ENCODE results near the gene NUTM2A. TPM values are rescaled to one million over a fixed set of nuclear protein-coding genes. Genes with fewer than 3 reads are reported as not detected.
"Not testable (repeated sequence)": the region's sequence is repeated elsewhere in the genome, so short reads cannot be mapped to it uniquely, and the experiment has no call there.

NUTM2A gene
- total RNA-seq, 1 experiment from 2014 or later: 0.18 TPM

DNA sequence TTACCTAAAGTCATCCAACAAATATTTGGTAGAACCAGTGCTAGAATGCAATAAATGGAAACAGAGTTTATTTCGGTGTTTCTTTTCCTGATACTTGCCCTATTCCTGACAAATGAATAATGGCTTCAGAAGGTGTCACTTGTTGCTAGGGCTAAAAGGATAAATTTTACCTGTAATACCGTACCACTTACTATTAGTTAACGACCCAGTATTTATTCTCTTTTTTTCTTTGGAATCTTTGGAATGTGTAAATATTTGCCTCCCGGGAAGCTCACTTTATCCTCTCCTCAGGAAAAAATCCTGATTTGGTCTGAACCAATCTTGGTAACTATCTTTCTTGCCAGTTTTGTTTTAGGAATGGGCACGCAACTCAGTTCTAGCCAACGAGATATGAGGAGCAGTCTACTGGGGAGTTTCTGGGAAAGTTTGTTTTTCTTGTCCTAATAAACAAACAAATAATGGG, 14.1 kb downstream of the NUTM2A start:
- H4K20me1 ChIP-seq (ENCODE audit: low read length); H3K79me2 ChIP-seq (ENCODE audit: low read length); H3K36me3 ChIP-seq (ENCODE audit: low read depth, low read length); CTCF ChIA-PET; POLR2A ChIA-PET (ENCODE audit: unreplicated experiment); H3K4me3 ChIP-seq (ENCODE audit: low read length); H3K27ac ChIP-seq (ENCODE audit: low read length); H3F3A ChIP-seq (ENCODE audit: low read length, unreplicated experiment); H3K4me1 ChIP-seq (ENCODE audit: insufficient read depth, low read length); H3K27me3 ChIP-seq (ENCODE audit: low read length); BruUV-seq (replicated peaks); H2AFZ ChIP-seq (ENCODE audit: low read length); H3K9me3 ChIP-seq (ENCODE audit: low read length); H3K9me2 ChIP-seq (replicated peaks; ENCODE audit: low read length); H3K9ac ChIP-seq (ENCODE audit: low read length); H3K4me2 ChIP-seq (ENCODE audit: low read length); intact Hi-C loops (cut with micrococcal nuclease): not testable (repeated sequence)
- DNase-seq (peak; percentile 0), ATAC-seq (peak; percentile 53)

DNA sequence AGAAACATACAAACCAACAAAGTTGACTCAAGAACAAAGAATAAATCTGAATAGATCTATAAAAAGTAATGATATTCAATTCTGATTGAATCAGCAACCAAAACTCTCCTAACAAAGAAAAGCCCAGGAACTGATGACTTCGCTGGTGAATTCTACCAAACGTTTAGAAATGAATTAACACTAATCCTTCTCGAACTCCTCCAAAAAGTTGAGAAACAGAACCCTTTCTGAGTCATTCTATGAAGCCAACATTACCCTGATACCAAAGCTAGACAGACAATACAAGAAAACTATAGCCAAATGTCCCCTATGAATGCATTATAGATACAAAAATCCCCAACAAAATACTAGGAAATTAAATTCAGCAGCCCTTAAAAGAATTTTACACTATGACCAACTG, 16.9 kb downstream of the NUTM2A start:
- H3K9me2 ChIP-seq (replicated peaks; ENCODE audit: low read length); H3K4me1 ChIP-seq (ENCODE audit: insufficient read depth, low read length); H3K79me2 ChIP-seq (ENCODE audit: low read length); H3F3A ChIP-seq (ENCODE audit: low read length, unreplicated experiment); H3K9ac ChIP-seq (ENCODE audit: low read length); intact Hi-C loops (cut with micrococcal nuclease); CTCF ChIA-PET; H3K27me3 ChIP-seq (ENCODE audit: low read length); H3K4me2 ChIP-seq (ENCODE audit: low read length); H2AFZ ChIP-seq (ENCODE audit: low read length); H3K4me3 ChIP-seq (ENCODE audit: low read length); ATAC-seq; H3K27ac ChIP-seq (ENCODE audit: low read length); BruUV-seq (replicated peaks); H4K20me1 ChIP-seq (ENCODE audit: low read length); POLR2A ChIA-PET (ENCODE audit: unreplicated experiment); H3K36me3 ChIP-seq (ENCODE audit: low read depth, low read length); DNase-seq; H3K9me3 ChIP-seq (ENCODE audit: low read length): not testable (repeated sequence)

DNA sequence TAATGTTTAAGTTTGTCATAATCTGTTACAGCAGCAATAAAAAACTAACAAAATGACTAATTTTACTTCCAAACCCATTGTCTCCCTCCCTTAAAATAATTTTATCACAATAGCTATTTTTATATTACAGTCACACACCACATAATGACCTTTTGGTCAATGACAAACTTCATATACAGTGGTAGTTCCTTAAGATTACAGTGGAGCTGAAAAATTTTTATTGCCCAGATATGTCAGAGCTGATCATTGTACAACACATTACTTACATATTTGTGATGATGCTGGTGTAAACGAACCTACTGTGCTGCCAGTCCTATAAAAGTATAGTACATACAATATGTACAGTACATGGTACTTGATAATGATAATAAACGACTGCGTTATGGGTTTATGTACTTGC, 22.1 kb downstream of the NUTM2A start:
- H3F3A ChIP-seq (ENCODE audit: low read length, unreplicated experiment); POLR2A ChIA-PET (ENCODE audit: unreplicated experiment); H2AFZ ChIP-seq (ENCODE audit: low read length); H3K9me3 ChIP-seq (ENCODE audit: low read length); H3K27ac ChIP-seq (ENCODE audit: low read length); H3K79me2 ChIP-seq (ENCODE audit: low read length); H3K36me3 ChIP-seq (ENCODE audit: low read depth, low read length); H4K20me1 ChIP-seq (ENCODE audit: low read length); H3K4me2 ChIP-seq (ENCODE audit: low read length); CTCF ChIA-PET; H3K27me3 ChIP-seq (ENCODE audit: low read length); BruUV-seq (replicated peaks); H3K4me3 ChIP-seq (ENCODE audit: low read length); H3K9ac ChIP-seq (ENCODE audit: low read length); H3K9me2 ChIP-seq (replicated peaks; ENCODE audit: low read length); H3K4me1 ChIP-seq (ENCODE audit: insufficient read depth, low read length); intact Hi-C loops (cut with micrococcal nuclease): not testable (repeated sequence)
- DNase-seq: peak; percentile 7
- peak; percentile 67 for ATAC-seq

DNA sequence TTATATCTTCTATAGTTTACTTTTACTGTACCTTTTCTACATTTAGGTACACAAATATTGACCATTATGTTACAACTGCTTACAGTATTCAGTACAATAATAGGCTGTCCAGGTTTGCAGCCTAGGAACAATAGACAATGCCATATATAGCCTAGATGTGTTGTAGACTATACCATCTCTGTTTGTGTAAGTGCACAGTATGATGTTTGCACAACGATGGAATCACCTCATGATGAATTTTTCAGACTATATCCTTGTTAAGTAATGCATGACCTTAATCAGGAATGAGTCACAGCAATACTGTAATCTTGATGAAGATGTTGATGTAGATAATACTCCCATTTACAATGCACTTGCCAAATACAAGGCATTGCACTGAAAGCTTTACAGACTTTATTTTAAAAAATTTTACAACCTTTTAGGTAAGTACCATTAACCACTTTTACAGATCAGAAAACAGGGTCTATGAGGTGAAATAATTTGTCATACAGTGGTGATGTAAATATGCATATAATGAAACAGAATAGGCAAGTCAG, 23.6 kb downstream of the NUTM2A start:
- H3K4me3 ChIP-seq (ENCODE audit: low read length); intact Hi-C loops (cut with micrococcal nuclease): not testable (repeated sequence)
- peak; percentile 95 for ATAC-seq

DNA sequence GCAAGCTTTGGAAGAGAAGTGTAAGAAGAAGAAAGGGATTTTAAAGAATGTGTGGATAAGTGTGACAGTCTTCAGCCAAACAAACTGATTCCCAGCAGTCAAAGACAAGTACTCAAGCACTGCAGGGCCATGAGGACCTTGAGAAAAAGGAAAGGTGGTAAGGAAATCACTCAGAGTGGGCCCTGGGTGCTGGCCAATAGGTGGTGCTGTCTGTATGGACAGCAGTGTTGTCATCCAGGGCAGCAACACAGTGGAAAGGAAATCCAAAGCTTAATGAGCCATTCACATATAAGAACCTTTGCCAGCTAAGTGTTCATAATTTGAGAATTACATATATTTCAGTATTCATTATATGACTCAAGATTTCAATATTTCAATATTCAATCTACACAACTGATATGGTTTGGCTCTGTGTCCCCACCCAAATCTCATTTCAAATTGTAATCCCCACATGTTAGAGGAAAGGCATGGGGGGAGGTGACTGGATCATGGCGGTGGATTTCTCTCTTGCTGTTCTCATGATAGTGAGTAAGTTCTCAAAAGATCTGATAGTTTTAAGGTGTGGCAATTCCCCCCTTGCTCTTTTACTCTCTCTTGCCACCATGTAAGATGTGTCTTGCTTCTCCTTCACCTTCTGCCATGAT, 55.6 kb downstream of the NUTM2A start:
- BruUV-seq (replicated peaks); POLR2A ChIA-PET (ENCODE audit: unreplicated experiment): not testable (repeated sequence)

More for the DNA sequence above, 23.6 kb downstream of the NUTM2A start:
- H3F3A ChIP-seq (ENCODE audit: low read length, unreplicated experiment); H3K79me2 ChIP-seq (ENCODE audit: low read length); H3K27me3 ChIP-seq (ENCODE audit: low read length); H3K9me3 ChIP-seq (ENCODE audit: low read length); H3K27ac ChIP-seq (ENCODE audit: low read length); H3K4me2 ChIP-seq (ENCODE audit: low read length); BruUV-seq (replicated peaks); H2AFZ ChIP-seq (ENCODE audit: low read length); H3K36me3 ChIP-seq (ENCODE audit: low read depth, low read length); H4K20me1 ChIP-seq (ENCODE audit: low read length); H3K9ac ChIP-seq (ENCODE audit: low read length); H3K9me2 ChIP-seq (replicated peaks; ENCODE audit: low read length); CTCF ChIA-PET; H3K4me1 ChIP-seq (ENCODE audit: insufficient read depth, low read length); POLR2A ChIA-PET (ENCODE audit: unreplicated experiment): not testable (repeated sequence)
- DNase-seq: peak; percentile 68

More for the DNA sequence above, 55.6 kb downstream of the NUTM2A start:
- H2AFZ ChIP-seq (ENCODE audit: low read length); H3K27ac ChIP-seq (ENCODE audit: low read length); H3K9me3 ChIP-seq (ENCODE audit: low read length); H3F3A ChIP-seq (ENCODE audit: low read length, unreplicated experiment); H3K27me3 ChIP-seq (ENCODE audit: low read length); H3K79me2 ChIP-seq (ENCODE audit: low read length); H3K4me2 ChIP-seq (ENCODE audit: low read length); DNase-seq; intact Hi-C loops (cut with micrococcal nuclease); H3K4me1 ChIP-seq (ENCODE audit: insufficient read depth, low read length); CTCF ChIA-PET; H3K9me2 ChIP-seq (replicated peaks; ENCODE audit: low read length); H3K9ac ChIP-seq (ENCODE audit: low read length); H4K20me1 ChIP-seq (ENCODE audit: low read length); H3K4me3 ChIP-seq (ENCODE audit: low read length); H3K36me3 ChIP-seq (ENCODE audit: low read depth, low read length): not testable (repeated sequence)
- peak; percentile 70 for ATAC-seq

Other genes with a start within 250 kb of the NUTM2A start
- 6.6 and 11.4 TPM in 2 replicates for gene FAM25A, start 205.2 kb upstream of the NUTM2A start, total RNA-seq (2014; rRNA removed)
- 67.9 and 75.9 TPM in 2 replicates for gene GLUD1, start 130.6 kb upstream of the NUTM2A start, total RNA-seq (2014; rRNA removed)
- gene SHLD2, start 130.2 kb upstream of the NUTM2A start, total RNA-seq (2014; rRNA removed): 13.0 and 16.0 TPM in 2 replicates
- 1.2 TPM in 1 of 2 replicates, not detected in the other for gene NUTM2D, start 132.3 kb downstream of the NUTM2A start, total RNA-seq (2014; rRNA removed)